ENCODE results near the gene PSMD5.
"Not testable (repeated sequence)": the region's sequence is repeated elsewhere in the genome, so short reads cannot be mapped to it uniquely, and the experiment has no call there.

PSMD5 gene

DNA sequence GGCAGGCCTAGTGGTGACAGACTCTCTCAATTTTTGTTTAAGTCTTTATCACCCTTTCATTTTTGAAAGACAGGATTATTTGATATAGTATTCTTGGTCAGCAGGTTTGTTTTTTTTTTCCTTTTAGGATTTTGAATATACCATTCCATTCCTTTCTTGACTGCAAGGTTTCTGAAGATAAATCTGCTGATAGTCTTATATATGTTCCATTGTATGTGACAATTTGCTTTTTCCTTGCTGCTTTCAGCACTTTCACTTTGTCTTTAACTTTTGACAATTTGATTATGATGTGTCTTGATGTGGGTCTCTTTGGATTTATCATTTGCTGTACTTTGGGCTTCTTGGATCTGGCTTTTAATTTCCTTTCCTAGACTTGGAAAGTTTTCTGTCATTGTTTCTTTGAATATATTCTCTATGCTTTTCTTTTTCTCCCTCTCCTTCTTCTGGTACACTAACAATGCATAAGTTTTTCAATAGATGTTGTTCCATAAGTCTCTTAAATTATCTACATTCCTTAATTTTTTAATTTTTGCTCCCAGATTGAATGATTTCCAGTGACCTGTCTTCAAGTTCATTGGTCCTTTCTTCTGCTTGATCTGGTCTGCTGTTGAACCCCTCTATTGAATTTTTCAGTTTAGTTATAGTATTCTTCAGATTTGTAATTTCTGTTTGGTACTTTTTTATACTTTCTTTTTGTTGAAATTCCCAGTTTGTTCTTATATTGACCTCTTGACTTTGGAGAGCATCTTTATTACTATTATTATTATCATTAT lies 34.9 kb downstream of the PSMD5 start:
- no peak for DNase-seq (ENCODE audit: low spot score)

DNA sequence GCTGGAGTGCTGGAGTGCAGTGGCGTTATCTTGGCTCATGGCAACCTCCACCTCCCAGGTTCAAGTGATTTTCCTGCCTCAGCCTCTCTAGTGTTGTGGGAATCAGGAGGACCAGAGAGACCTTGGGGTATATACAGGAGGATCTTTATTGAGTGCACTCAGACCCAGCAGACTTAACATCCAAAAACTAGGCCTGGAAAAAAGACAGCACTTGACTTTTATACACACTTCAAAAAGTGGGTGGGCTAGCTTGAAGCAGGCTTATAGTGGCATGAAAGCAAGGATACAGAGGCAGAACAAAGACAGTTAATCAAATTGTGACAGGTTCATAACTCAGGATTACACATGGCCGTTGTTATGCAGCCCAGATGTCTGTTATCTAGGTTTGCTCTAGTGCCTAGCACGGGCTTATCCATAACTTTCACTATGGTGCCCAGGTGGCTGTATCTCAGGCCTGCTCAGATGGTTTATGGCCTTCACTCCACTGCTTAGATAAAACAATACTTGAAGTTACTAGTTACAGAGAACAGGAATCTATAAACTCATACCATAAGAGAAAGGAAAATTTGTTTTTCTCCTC lies 37.8 kb downstream of the PSMD5 start:
- DNase-seq (ENCODE audit: low spot score), result not testable (repeated sequence)

- no peak for DNase-seq (ENCODE audit: low spot score)
These were observed 41.3 kb downstream of the PSMD5 start for GRCh38 chr9:120801441-120801840.

DNA sequence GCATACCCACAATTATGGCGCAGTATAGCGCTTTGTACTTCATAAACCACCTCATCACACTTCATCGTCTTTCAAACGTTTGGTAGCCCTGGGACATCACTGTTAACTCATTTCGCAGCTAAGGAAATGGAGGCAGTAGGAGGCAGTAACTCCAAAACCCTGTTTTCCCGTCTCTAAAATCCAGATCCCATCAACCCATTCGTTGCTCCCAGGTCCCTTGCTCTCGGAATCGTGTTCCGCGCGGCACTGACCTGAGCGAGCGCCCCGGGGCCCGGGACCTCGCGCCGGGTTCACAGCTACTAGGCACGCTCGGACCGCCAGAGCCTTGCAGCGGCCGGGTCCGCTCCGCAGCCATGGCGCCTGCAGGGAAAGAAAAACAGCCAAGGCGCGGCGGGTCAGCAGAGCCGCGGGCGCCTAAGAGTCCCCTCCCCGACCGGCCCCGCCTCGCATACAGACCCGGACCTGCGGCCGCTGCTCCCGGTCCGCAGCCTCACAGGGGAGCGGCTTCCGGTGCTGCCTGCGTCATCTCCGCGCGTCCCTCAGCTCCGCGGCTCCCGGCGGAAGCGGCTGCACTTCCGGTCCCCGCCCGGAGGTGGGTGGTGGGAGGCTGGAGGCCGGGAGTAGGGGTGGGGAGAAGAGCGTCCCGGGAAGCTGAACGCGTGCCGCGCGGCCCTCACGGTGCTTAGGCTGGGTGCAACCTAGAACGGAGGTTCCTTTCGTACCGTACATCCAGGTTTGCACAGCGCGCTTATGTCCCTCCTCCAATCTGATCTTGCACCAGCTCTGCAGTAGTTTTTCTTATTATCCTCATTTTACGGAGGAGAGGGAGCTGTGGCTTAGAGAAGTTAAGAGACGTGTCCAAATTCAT lies 49.6 kb downstream of the PSMD5 start, which contains the start of gene FBXW2:
TSS of gene FBXW2 (minus strand) at position 519 of the 868 bp plus-strand sequence. CDS start 5,158 bp downstream, outside the sequence.
- DNase-seq (ENCODE audit: low spot score), result peak; percentile 98

DNA sequence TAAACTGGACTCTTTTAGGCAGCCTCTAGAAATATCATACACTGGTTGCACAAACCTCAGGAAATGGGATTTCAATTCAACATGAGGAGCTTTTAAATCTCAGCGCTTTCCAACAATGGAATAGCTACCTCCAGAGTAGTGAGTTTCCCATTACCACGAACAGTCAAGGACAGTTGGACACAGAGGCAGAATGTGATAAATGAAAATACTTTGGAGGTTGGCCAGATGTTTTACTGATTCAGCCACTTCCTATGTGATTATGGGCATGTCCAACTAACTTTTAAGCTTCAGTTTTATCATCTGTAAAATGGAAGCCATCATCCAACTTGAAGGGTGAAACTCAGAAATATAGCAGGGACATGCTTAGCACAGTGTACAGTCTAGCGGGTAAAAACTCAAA lies 51.6 kb downstream of the PSMD5 start:
- DNase-seq (ENCODE audit: low spot score), result no peak

- DNase-seq (ENCODE audit: low spot score), result no peak
These were observed 54.8 kb downstream of the PSMD5 start for GRCh38 chr9:120787933-120788332.

DNA sequence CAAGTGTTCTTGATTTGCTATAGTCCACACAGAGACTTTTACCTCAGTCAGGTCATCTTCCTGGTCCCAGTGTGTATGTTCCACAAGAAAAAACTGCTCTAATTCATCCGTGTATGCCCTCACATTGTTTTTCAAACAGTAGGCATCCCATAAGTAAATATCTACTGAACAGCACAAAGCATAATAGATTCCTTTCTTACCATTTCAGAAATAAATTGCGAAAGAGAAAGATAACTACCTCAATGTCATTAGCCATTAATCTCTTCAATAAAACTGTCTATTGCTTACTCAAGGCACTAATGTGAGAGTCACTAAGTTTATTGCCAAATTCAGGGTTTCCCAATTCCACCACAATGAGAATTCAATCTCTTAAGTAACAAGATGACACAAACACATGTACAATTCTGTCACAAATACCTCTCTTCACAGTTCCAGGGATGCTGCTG lies 59.1 kb downstream of the PSMD5 start:
- DNase-seq (ENCODE audit: low spot score), result peak; percentile 69

- no peak for DNase-seq (ENCODE audit: low spot score)
These were observed 61.5 kb downstream of the PSMD5 start for GRCh38 chr9:120781236-120781635.

DNA sequence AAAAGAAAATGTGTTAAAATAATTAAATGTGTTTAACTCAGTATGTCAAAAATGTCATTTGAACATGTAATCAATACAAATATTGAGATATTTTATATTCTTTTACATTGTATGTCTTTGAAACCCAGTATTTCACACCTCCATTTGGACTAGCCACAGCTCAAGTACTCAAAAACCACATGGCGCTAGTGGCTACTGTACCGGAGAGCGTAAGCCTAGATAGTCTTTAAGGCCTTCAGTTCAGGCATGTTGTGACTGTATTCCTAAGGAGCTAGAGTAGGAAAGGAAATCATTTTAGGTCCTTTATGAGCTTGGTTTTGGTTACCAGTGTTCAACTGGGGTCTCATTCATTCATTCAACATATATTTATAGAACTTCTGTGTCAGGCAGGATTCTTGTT lies 62.4 kb downstream of the PSMD5 start:
- DNase-seq (ENCODE audit: low spot score), result no peak

- DNase-seq (ENCODE audit: low spot score), result no peak
These were observed 63.5 kb downstream of the PSMD5 start for GRCh38 chr9:120779227-120779626.

- no peak for DNase-seq (ENCODE audit: low spot score)
These were observed 64.0 kb downstream of the PSMD5 start for GRCh38 chr9:120778758-120779157.

DNA sequence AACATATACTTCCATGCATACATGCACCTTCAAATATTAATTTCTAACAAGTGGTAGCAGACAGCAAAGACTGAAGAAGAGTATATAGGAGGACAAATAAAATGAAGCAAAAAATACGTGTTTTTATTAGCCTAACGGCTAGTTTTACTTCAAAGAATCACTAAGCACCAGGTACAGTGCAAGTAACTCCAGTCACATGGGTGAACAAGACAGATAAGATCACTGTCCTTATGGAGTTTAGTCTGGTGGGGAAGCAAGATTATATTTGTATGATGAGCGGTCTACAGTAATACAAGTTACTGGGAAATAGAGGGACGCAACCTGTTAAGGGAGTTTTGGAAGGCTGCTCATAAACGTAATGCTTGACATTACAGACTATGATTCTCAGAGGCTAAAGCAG lies 65.5 kb downstream of the PSMD5 start:
- DNase-seq (ENCODE audit: low spot score), result no peak

DNA sequence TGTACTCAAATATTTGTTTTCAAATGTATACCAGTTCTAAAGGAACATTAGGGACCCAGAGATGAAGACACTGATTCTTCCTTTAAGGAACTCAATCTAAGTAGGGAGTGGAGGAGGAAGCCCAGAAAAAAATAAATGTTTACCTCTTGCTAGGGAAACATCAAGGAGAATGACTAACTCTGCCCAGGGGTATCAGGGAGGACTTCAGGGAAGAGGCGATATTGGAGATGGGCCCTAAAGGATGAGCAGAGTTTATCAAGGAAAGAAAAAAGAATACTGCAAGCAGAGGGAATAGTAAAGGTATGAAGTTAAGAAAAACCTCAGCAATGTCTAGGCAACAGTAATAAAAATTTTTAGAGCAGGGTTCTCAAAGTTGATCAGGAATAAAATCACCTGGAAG lies 65.9 kb downstream of the PSMD5 start:
- no peak for DNase-seq (ENCODE audit: low spot score)

GRCh38 chr9:120775859-120776258 lies 66.9 kb downstream of the PSMD5 start:
- DNase-seq (ENCODE audit: low spot score), result no peak

DNA sequence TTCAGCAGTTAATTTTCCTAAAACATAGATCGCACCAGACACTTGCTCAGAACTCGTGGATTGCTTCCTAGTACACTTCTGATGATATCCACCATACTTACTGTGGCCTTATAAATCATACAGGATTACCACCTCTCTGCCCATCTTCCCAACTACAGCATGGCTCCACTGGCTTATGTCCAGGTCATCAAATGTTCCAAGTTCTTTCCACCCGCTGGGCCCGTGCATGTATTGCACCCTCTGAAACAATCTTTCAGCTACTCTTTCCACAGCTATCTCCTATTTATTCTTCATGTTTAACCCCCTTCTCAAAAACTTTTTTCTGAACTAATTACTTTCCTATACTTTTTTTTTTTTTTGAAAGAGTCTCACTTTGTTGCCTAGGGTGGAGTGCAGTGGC lies 68.0 kb downstream of the PSMD5 start:
- DNase-seq (ENCODE audit: low spot score), result peak; percentile 10

DNA sequence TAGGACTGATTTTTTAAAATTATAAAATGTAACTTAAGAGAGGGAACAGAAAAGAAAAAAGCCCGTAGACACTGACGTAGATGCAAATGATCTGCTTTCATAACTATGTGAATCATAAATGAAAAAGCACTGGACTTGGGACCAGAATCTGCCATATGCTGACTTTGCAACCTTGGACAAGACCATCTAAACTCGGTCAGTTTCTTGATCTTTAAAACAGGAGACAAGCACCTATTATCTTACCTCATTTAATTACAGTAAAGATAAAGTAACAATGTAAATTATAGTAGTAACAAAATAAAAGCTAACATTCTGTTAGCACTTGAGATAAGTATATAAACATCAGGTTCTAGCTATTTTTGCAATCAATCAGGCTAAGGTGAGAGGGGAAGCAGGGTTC lies 69.5 kb downstream of the PSMD5 start:
- no peak for DNase-seq (ENCODE audit: low spot score)

GRCh38 chr9:120770931-120771330 lies 71.8 kb downstream of the PSMD5 start:
- no peak for DNase-seq (ENCODE audit: low spot score)

GRCh38 chr9:120768886-120769285 lies 73.8 kb downstream of the PSMD5 start:
- DNase-seq (ENCODE audit: low spot score), result no peak

- no peak for DNase-seq (ENCODE audit: low spot score)
These were observed 74.5 kb downstream of the PSMD5 start for GRCh38 chr9:120768247-120768646.

- no peak for DNase-seq (ENCODE audit: low spot score)
These were observed 75.3 kb downstream of the PSMD5 start for GRCh38 chr9:120767451-120767850.
